Measurements from ENCODE around the gene MYO10.

DNA sequence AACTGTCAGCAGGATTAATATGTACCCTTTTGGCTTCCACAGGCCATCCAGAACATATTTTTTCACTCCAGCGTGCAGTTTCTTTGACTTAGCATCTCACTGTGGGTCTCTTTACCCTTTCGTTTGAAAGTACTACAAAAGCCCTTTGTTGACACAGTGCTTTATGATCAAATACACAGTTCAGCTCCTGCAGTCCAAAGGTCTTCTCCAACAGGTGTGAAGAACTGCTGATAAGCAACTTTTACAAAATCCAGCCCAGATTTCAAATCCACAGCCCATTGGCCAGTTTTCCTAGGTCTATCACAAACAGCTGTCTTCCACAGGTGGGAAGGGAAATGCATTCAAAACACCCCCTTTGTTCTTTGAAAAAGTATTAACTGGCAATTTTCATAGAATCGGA is 54.8 kb downstream of the MYO10 start:
- TF ChIP-seq, protein P1, sequence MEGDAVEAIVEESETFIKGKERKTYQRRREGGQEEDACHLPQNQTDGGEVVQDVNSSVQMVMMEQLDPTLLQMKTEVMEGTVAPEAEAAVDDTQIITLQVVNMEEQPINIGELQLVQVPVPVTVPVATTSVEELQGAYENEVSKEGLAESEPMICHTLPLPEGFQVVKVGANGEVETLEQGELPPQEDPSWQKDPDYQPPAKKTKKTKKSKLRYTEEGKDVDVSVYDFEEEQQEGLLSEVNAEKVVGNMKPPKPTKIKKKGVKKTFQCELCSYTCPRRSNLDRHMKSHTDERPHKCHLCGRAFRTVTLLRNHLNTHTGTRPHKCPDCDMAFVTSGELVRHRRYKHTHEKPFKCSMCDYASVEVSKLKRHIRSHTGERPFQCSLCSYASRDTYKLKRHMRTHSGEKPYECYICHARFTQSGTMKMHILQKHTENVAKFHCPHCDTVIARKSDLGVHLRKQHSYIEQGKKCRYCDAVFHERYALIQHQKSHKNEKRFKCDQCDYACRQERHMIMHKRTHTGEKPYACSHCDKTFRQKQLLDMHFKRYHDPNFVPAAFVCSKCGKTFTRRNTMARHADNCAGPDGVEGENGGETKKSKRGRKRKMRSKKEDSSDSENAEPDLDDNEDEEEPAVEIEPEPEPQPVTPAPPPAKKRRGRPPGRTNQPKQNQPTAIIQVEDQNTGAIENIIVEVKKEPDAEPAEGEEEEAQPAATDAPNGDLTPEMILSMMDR (IDR thresholded peaks at IDR 0.05), result no peak
- no peak for TF ChIP-seq POLR2A (IDR thresholded peaks at IDR 0.05)

Measured in tibial nerve (tissue), 3 donors.